SJCRH30 (cell line): ENCODE data around the gene GJB5. TPM values are rescaled to one million over a fixed set of nuclear protein-coding genes. Genes with fewer than 3 reads are reported as not detected.

Source experiments
- DNase-seq, 2 experiments: peaks; one replicate each; pipeline ENCODE4 v3.0.0-alpha.2; 2015 to 2020
- H3K27ac ChIP-seq: fragments of 250-450 bp; sonication (Bioruptor Pico); 2 replicates; pipeline ENCODE4 v1.5.1; 2020; ENCODE audit warnings: mild to moderate bottlenecking, moderate library complexity
- H3K27me3 ChIP-seq: fragments of 250-450 bp; sonication (Bioruptor Pico); 2 replicates; pipeline ENCODE4 v1.5.1; 2020; ENCODE audit warnings: mild to moderate bottlenecking, moderate library complexity
- H3K36me3 ChIP-seq: fragments of 250-450 bp; sonication (Bioruptor Pico); 2 replicates; pipeline ENCODE4 v1.5.1; 2020; ENCODE audit warnings: mild to moderate bottlenecking, moderate library complexity
- H3K4me1 ChIP-seq: fragments of 250-450 bp; sonication (Bioruptor Pico); 2 replicates; pipeline ENCODE4 v1.5.1; 2020; ENCODE audit warnings: mild to moderate bottlenecking, moderate library complexity
- H3K4me3 ChIP-seq: fragments of 250-450 bp; sonication (Bioruptor Pico); 2 replicates; pipeline ENCODE4 v1.5.1; 2020; ENCODE audit warnings: mild to moderate bottlenecking, moderate library complexity
- H3K9me3 ChIP-seq: fragments of 250-450 bp; sonication (Bioruptor Pico); replicated peaks from 2 replicates; pipeline ENCODE4 v1.5.1; 2020; ENCODE audit warnings: mild to moderate bottlenecking, moderate library complexity
- total RNA-seq: library from RNA; depleted of rRNA; stranded (reverse); fragments of >200 nt; shearing (Covaris generic); gene quantifications from 2 replicates; pipeline ENCODE4 v1.2.3, GENCODE V29; 2014

Gene GJB5
- total RNA-seq, 1 experiment from 2014 or later, result not detected

DNA sequence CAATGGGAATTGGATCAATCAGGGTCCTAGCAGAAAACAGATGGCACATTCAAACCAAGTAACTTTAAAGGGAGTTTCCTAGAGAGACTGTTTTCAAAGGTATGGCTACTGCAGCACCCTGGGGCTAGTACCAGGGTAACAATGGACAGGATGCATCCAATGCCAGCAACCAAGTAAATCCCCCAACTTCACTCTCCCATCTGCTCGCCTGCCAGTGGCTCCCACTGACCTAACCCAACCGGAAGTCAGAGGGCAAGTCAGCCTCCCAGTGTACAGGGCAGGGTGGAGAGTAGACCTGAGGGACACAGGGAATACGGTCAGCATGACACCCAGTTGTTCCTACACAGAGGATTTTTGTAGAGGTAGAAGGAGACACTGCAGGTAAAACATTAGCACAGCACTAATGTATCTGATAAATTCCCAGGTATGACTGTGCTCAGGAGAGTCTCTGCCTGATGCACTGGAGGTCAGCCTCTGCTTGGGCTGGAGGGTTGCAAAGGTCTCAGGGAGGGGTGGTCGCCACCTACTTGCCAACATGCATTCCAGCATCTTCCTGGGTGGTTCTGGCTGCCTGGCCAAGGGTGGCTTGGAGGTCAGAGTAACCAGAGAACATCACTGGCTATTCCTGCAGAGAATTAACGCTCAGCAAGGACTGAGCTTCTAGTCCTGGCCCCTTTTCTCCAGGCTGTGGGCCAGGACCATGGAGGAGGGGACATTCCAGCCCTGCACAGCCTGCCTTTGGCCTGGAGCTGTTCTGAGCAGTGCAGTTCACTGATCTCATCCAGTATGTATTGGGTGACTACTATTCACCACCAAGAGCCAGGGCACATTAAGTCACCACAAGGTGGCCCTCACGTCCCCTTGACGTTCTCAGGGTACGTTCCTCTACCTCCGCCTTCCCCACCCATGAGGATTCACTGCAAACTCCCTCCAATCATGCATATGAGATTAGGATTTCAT is 32.9 kb downstream of the GJB5 start:
- Histone ChIP-seq H3K27ac (no peak overlapping the region), H3K36me3 (no peaks in the 10 kb centered on the region), H3K4me1 (no peaks in the 10 kb centered on the region), H3K9me3 (no peaks in the 10 kb centered on the region), H3K27me3 (no peaks in the 10 kb centered on the region; the same call in 1 of the 2 replicates), H3K4me3 (no peak overlapping the region)
- peak in 1 of 2 experiments; percentile 48 for DNase-seq

DNA sequence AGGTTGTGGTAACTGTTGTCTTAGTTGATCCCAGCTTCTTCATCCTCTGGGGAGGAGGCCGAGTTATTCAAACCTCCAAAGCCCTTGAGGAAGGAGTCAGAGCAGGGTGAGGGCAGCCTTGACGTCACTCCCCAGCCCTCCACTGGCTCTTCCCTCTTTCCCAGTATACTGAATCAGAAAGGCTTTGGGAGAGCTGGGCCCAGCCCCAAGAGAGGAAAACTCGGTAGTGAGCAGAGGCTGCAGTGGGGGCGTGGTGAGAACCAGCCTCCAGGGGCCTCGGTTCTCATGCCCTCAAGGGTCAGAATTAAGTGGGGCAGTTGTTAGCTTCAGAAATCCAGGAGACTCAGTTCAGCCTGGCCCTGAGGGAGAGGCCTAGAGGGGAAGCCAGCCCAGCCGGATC is 36.1 kb downstream of the GJB5 start:
- Histone ChIP-seq H3K4me3 (no peak overlapping the region), H3K36me3 (no peaks in the 10 kb centered on the region), H3K27ac (no peak overlapping the region), H3K4me1 (no peaks in the 10 kb centered on the region), H3K9me3 (no peaks in the 10 kb centered on the region), H3K27me3 (no peaks in the 10 kb centered on the region; the same call in none of the 2 replicates)
- no peak for DNase-seq

DNA sequence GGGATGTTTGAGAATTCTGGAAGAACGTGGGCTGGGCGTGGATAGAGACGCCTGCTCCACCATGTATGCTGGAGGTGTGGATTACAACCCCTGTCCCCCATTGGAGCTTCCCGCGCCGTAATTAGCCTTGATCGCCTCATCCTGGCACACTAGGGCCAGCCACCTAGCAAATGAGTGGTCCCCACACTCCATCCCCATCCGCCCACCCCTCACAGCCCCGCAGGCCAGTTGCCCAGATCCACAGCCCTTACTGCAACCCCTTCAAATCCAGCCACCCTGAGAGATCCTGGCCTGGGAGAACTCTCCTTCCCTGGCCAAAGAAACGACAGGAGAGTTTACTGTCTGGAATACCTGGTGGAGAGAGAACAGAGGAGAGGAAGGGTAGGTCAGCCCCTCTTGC is 37.6 kb downstream of the GJB5 start:
- H3K36me3 ChIP-seq, result no peaks in the 10 kb centered on the region
- no peak overlapping the region for H3K4me3 ChIP-seq
- H3K9me3 ChIP-seq, result no peaks in the 10 kb centered on the region
- no peak overlapping the region for H3K27ac ChIP-seq
- no peak for DNase-seq
- peaks cover 3% of the 10 kb centered on the region; the same call in 1 of the 2 replicates for H3K27me3 ChIP-seq
- H3K4me1 ChIP-seq, result no peaks in the 10 kb centered on the region

DNA sequence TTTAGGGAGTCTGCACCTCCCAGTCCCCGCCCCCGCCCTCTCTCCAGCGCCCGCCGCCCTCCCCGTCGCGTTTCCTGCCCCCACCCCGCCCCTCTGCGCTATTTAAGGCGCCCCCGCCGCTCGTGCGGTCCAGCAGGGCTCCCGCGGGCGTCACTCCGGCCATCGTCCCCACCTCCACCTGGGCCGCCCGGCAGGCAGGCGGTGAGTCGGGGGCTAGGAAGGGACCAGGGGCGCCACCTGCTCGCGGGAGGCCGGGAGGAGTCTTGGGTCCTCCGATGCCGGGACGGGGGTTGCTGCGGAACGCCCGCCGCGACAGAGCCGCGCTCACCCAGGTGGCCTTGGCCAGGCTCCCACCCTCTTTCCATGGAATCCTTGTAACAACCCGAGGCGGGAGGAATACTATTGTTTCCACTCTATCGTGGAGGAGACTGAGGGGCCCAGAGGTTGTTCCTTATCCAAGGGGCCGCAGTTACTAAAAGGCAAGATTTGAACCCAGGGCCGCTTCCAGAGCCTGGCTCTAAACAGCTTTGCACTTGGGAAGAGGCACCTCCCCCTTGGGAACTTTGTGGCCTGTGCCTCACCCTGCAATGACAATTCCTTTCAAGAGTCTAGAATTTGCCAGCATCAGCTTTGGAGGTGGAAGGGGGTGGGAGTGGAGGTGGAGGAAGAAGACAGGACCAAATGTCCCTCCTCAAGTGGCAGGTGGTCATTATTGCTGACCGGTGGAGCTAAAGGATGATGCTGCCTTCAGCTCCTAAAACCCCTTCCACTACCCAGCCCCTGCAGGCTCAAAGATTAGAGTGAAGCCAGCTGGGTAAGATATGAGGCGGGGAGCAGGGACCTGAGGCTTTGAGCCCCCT is 38.3 kb downstream of the GJB5 start, which contains the start of gene GJA4:
Gene GJA4 (plus strand): TSS at position 132 of the 860 bp plus-strand sequence. CDS start 1,215 bp downstream, outside the sequence.
- Histone ChIP-seq H3K36me3 (no peaks in the 10 kb centered on the region), H3K27me3 (peaks cover 3% of the 10 kb centered on the region; the same call in 1 of the 2 replicates), H3K4me1 (no peaks in the 10 kb centered on the region), H3K9me3 (no peaks in the 10 kb centered on the region), H3K4me3 (no peak within 1 kb of the TSS), H3K27ac (no peak within 1 kb of the TSS)
- DNase-seq, result no peak

DNA sequence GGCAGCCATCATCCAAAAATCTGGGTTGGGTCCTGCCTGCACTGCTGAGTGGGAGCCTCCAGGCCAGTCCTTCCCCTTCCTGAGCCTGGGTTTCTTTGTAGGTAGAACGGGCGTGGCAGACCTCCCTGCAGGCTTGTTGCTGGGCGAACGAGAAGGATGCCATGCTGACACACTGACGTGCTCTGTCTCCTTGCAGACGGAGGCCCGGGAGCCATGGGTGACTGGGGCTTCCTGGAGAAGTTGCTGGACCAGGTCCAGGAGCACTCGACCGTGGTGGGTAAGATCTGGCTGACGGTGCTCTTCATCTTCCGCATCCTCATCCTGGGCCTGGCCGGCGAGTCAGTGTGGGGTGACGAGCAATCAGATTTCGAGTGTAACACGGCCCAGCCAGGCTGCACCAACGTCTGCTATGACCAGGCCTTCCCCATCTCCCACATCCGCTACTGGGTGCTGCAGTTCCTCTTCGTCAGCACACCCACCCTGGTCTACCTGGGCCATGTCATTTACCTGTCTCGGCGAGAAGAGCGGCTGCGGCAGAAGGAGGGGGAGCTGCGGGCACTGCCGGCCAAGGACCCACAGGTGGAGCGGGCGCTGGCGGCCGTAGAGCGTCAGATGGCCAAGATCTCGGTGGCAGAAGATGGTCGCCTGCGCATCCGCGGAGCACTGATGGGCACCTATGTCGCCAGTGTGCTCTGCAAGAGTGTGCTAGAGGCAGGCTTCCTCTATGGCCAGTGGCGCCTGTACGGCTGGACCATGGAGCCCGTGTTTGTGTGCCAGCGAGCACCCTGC is 39.3 kb downstream of the GJB5 start:
- peaks cover 3% of the 10 kb centered on the region; the same call in 1 of the 2 replicates for H3K27me3 ChIP-seq
- H3K4me1 ChIP-seq, result no peaks in the 10 kb centered on the region
- H3K9me3 ChIP-seq, result no peaks in the 10 kb centered on the region
- H3K36me3 ChIP-seq, result no peaks in the 10 kb centered on the region
- no peak for DNase-seq
- no peak overlapping the region for H3K27ac ChIP-seq
- no peak overlapping the region for H3K4me3 ChIP-seq

DNA sequence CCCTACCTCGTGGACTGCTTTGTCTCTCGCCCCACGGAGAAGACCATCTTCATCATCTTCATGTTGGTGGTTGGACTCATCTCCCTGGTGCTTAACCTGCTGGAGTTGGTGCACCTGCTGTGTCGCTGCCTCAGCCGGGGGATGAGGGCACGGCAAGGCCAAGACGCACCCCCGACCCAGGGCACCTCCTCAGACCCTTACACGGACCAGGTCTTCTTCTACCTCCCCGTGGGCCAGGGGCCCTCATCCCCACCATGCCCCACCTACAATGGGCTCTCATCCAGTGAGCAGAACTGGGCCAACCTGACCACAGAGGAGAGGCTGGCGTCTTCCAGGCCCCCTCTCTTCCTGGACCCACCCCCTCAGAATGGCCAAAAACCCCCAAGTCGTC is 39.9 kb downstream of the GJB5 start:
- Histone ChIP-seq H3K4me3 (no peak overlapping the region), H3K4me1 (no peaks in the 10 kb centered on the region)

DNA sequence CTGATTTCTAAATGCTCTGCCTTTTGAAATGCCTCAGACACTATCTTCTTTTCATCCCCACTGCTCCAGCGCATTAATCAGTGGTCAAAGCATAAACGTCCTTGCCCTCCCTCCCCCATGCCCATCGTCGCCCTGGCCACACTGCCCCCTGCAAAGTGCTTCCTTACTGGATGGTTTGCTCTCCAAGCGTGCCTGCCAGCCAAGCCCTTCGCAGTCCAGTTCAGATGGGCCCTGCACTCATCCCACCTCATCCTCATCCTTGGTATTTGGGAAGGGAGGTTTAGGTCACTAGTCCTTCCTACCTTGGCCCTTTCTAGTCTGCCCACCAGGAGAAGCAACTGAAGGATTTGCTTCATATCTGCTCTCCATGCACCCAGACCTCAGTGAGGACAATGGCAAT is 41.1 kb downstream of the GJB5 start:
- Histone ChIP-seq H3K9me3 (no peaks in the 10 kb centered on the region), H3K4me3 (no peak overlapping the region), H3K27ac (no peak overlapping the region), H3K36me3 (no peaks in the 10 kb centered on the region), H3K4me1 (no peaks in the 10 kb centered on the region), H3K27me3 (peaks cover 3% of the 10 kb centered on the region; the same call in 1 of the 2 replicates)
- DNase-seq, result no peak

More for the DNA sequence above, 39.9 kb downstream of the GJB5 start:
- H3K9me3 ChIP-seq, result no peaks in the 10 kb centered on the region
- peaks cover 3% of the 10 kb centered on the region; the same call in 1 of the 2 replicates for H3K27me3 ChIP-seq
- no peak overlapping the region for H3K27ac ChIP-seq
- H3K36me3 ChIP-seq, result no peaks in the 10 kb centered on the region
- DNase-seq, result no peak

DNA sequence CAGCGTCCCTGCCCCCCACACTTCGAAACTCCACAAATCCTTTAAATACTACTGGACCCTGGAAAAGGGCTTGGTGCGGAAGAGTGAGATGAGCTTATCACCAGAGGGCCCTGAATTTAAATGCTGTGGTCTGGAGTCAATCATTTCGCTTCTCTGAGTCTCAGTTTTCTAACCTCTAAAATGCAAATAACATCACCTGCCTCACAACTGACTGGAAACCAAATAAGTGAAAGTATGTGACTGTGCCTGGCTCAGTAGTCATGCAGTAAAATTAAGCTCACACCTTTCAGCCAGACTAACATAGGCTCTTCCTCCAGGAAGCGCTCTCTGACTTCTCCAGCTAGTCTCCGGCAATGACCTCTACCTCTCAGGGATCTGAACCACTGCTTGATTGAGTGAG is 42.1 kb downstream of the GJB5 start:
- Histone ChIP-seq H3K27ac (no peak overlapping the region), H3K27me3 (peaks cover 8% of the 10 kb centered on the region; the same call in 1 of the 2 replicates), H3K36me3 (no peaks in the 10 kb centered on the region), H3K4me3 (no peak overlapping the region), H3K4me1 (no peaks in the 10 kb centered on the region), H3K9me3 (no peaks in the 10 kb centered on the region)
- DNase-seq, result no peak

DNA sequence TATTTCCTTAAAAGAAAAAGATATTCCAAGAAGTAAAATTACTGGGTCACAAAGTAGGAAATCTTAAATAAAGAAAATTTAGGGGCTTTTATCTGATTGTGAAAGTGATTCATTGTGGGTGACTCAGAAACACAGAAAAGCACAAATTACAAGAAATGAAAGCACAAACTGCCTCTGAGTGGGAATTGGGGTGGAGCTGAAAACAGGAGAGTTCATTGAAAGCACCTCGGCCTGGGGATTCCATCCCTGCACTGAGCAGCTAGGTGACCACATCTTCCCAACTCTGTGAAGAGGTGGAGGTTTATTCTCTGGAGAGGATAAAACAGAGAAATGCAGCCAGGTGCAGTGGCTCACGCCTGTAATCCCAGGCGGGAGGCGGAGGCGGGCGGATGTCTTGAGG is 45.4 kb downstream of the GJB5 start:
- DNase-seq, result no peak
- Histone ChIP-seq H3K27me3 (peaks cover 10% of the 10 kb centered on the region; the same call in 1 of the 2 replicates), H3K4me3 (no peak overlapping the region), H3K27ac (no peak overlapping the region), H3K9me3 (no peaks in the 10 kb centered on the region), H3K36me3 (no peaks in the 10 kb centered on the region), H3K4me1 (no peaks in the 10 kb centered on the region)

DNA sequence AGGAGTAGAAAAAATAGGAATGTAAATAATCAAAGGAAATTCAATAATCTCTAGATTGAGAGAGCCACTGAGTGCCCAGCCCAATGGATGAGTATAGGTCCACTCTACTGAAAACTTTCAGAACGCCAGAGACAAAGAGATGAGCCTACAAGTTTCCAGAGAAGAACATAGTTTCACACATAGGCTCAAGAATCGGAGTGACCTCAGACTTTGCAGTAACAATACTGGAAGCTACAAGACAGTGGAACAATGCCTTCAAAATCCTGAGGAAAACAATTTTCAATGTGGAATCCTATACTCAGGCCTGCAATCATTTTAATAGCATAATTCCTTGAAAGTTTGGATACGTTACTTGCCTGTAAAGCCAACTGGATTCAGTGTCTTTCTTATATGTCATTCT is 48.9 kb downstream of the GJB5 start:
- H3K4me3 ChIP-seq, result no peak overlapping the region
- H3K36me3 ChIP-seq, result no peaks in the 10 kb centered on the region
- no peak overlapping the region for H3K27ac ChIP-seq
- H3K9me3 ChIP-seq, result no peaks in the 10 kb centered on the region
- no peaks in the 10 kb centered on the region for H3K4me1 ChIP-seq
- no peak for DNase-seq
- H3K27me3 ChIP-seq, result peaks cover 8% of the 10 kb centered on the region; the same call in 1 of the 2 replicates

DNA sequence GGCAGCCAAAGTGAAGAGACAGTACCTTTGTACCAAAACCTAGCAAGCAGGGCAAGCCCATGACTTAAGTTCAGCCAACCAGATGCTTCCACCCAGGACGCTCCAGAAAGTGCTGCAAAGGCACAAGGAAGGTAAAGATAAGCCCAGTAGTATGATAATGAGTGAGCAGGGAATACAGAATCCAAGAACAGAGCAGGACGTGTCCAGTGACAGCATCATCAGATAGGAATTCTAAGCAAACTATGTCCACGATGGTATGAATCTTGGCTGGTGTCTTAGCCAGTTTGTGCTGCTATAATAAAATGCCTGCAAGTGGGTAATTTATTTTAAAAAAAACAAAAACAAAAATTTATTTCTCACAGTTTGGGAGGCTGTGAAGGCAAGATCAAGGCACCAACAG is 51.5 kb downstream of the GJB5 start:
- Histone ChIP-seq H3K27ac (no peak overlapping the region), H3K36me3 (no peaks in the 10 kb centered on the region), H3K27me3 (0 out of 2 replicates have a peak, but pooled peaks cover 3% of the 10 kb centered on the region), H3K4me3 (no peak overlapping the region), H3K4me1 (no peaks in the 10 kb centered on the region), H3K9me3 (no peaks in the 10 kb centered on the region)
- DNase-seq, result no peak
